HS-5 (cell line): ENCODE measurements around the gene CYP26C1.

Experiments
- DNase-seq: peaks from one replicate; pipeline ENCODE4 v3.0.0-alpha.2; 2012; ENCODE audit warnings: low read depth

CYP26C1 gene, protein sequence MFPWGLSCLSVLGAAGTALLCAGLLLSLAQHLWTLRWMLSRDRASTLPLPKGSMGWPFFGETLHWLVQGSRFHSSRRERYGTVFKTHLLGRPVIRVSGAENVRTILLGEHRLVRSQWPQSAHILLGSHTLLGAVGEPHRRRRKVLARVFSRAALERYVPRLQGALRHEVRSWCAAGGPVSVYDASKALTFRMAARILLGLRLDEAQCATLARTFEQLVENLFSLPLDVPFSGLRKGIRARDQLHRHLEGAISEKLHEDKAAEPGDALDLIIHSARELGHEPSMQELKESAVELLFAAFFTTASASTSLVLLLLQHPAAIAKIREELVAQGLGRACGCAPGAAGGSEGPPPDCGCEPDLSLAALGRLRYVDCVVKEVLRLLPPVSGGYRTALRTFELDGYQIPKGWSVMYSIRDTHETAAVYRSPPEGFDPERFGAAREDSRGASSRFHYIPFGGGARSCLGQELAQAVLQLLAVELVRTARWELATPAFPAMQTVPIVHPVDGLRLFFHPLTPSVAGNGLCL

DNA sequence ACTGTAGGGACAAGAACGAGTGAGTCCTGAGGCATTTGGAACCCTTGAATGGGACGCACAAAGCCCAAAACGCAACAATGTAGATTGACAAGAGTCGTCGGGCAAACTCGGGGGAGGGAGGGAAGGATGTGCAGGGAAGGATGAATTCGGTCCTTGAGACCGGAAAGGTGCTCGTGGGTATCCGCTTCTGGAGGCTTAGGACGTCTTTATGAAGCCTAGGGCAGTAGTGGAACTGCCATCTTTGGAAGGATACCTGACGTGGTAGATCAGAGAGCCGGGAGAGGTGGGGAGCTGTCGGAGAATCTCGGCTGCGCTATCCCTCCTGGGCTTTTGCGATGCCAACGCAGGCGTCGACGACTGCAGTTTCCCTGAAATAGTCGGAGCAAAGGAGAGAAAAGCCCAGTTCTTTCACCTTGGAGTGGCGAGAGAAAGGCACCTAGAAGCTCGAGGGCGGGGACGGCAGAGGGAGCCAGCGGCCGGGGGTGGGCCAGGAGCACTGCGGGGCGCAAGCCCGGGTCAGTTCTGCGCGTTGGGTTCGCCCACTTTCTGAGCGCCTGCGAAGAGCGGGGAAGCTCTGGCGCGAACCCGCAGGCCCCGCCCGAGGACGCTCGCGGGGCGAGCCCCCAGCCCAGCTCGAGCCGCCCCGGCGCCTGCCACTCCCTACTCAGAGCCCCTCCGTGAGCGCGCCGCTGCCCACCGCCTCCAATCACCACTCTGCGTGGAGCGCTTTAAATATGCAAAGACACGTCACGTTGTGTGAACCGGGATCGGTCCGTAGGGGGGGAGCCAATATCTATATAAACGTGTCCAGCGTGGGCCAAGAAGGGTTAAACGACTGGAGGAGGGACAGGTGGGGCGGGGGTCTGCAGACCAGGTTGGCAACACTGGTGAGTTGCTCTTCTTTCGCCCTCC, at the start of gene CYP26C1:
Gene CYP26C1 (plus strand): TSS at position 824 of the 912 bp plus-strand sequence. CDS start 466 bp downstream, outside the sequence.
- no peak for DNase-seq

DNA sequence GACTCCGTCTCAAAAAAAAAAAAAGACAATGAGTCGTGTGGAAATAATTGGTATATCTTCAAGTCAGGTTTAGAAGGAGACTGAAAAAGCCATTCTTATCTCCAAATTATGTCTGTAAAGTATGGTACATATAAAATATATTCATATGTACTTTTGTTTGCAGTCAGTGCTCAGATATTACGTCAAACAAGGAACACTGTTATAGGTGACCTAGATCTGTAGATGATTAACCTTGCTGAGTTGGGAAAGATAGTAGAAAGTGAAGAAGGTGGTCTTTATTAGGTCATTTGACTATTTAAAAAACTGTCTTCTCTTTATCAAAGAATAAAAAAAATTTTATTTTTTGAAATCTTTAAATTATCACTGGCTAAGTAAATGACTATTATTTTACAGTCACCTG, 44.9 kb upstream of the CYP26C1 start:
- DNase-seq, result no peak

DNA sequence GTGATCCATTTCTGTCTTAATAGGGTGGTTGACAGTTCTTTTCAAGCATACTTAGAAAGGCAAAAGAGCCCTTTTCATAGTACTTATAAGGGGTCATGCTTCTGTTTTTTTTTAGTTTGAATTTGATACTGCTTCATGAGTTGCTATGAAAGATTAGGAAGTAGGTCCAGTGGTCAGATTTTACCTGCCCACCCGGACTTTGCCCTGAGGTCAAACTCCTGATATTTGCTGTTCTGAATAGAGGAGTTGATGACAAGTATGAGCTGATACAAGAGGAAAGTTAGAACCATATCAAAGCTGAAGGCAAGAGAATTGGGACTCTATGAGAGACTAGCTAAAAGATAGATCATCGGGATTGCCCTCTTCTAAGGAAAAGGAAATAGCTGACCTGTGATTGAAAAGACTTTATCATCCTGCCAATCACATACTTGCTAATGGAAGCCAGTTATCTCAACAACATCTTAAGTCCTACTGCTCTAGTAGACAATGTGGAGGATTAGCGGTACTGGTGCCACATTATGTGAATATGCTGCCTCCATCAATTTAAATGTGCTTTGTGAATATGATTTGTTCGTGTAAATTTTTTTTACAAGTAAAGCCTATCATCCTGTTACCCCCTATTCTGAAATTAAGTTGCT, 37.5 kb upstream of the CYP26C1 start:
- DNase-seq, result no peak

DNA sequence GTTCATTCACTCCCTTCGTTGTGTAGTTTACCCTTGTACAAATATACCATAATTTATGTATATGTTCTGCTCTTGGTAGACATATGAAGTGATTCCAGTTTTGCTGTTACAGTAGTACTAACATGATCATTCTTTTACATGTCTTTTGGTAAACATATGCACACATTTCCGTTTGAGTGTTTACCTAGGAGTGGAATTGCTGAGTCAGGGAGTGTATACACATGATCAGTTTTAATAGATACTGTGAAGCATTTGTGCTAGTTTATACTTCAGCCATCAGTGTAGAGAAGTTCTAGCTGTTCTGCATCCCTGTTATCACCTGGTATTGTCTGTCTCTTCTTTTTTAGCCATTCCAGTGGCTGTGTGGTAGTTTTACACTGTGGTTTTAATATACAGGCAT, 34.5 kb upstream of the CYP26C1 start:
- DNase-seq, result no peak

DNA sequence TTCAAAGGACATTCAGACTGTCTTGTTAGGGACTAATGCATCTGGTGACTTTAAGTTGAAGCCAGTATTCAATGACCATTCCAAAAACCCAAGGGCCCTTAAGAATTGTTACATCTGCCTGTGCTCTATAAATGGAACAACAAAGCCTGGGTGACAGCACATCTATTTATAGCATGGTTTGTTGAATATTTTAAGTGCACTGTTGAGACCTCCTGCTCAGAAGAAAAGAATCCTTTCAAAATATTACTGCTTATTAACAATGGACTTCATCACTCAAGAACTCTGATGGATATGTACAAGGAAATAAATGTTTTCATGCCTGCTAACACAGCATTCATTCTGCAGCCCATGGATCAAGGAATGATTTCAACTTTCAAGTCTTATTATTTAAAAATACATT, 33.1 kb upstream of the CYP26C1 start:
- no peak for DNase-seq

DNA sequence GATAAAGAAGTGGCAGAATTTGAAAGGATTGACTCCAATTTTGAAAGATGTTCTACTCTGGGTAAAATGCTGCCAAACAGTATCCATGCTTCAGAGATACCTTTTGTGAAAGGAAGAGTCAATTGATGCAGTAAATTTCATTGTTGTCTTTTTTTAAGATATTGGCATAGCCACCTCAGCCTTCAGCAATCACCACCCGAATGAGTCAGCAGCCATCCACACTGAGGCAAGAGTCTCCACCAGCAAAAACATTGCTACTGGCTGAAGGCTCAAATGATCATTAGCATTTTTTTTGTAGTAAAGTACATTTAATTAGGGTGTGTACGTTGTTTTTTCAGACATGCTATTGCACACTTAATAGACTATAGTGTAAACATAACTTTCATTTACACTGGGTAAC, 31.7 kb upstream of the CYP26C1 start:
- peak; percentile 41 for DNase-seq

DNA sequence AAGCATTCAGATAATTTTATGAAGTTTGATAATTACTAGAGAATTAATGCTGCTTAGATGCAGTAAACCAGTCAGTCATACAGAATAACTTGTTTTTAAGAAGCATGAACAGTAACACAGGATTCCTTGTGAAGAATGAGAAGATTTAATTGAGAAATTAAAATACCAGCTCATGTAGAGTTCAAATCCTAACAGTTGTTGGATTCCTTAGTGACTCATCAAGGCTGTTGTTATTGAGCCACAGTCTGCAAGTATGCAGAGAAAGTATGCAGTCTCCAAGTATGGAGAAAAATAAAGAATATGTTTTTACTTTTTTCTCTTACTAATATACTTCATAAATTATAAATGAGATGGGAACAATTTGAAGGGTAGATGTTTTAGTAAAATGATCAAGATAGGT, 30.2 kb upstream of the CYP26C1 start:
- DNase-seq, result no peak

DNA sequence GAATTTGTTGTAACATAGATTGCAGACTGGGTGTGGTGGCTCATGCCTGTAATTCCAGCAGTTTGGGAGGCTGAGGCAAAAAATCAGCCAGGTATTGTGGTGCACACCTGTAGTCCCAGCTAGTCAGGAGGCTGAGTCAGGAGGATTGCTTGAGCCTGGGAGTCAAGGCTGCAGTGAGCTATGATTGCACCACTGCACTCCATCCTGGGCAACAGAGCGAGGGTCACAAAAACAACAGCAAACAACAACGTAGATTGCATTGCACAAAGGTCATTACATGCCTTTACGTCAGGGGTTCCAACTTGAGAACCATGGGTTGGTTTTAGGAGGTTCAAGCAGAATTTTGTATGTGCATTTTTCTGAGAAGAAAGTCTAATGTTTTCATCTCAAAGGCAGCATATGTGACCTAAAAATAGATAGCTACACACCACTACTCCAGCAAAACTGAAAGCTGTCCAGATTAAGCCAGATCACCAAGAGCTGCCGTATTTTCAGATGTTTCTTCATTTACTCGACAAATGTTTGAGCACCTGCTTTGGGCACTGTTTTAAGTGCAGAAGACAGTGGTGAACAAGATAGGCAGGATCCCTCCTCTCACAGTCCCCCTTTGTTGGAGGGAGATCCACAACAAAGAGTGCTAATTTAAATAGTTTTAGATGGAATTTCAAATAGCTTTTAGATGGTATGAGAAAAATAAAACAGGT, 28.3 kb upstream of the CYP26C1 start:
- no peak for DNase-seq

DNA sequence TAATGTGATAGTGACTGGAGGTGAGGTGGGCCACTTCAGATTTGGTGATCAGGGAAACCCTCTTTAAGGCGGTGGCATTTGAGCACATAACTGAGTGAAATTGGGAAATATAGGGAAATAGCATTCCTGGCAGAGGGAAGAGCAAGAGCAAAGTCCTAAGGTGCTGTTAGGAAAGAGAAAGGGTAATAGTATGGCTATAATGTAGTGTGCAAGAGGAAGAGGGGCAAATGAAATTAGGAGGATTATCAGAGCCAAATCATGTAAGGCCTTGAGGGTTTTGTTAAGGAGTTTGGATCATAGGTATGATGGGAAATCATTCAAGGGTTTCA, 27.8 kb upstream of the CYP26C1 start:
- DNase-seq, result no peak

DNA sequence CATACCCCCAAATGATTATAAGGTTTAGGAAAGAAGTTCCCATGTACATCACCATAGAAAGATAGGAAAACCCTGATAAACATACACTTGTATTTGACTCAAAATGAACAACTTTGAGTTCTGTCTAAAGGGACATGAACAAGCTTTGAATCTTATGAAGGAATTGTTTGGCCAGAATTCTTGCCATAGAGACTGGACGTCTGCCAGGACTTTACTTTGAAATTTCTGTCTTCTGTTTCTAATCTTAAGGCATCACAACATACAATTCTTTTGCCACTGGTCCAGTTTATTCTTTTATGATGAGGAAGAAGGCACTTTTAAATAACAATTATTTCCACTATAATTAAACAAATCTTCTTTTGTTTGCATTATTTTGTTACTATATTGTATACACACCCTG, 26.2 kb upstream of the CYP26C1 start:
- DNase-seq, result no peak

DNA sequence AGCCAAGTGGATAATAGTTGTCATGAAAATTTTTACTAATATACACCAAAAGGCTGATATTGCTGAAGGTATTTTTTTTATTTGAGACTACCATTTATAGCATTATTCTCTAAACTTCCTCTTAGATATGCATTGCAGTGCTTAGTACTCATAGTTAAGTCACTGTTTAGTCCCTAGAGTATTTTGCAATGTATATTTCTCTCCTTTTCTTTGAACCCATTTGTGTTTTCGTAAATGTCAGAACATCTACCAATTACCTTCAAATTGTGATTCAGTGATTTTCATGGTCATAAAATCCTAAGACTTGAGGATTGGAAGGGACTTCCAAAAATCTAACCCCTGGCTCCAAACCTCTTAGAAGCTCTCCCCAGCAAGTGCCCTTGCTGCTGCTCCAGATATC, 21.5 kb upstream of the CYP26C1 start:
- no peak for DNase-seq

DNA sequence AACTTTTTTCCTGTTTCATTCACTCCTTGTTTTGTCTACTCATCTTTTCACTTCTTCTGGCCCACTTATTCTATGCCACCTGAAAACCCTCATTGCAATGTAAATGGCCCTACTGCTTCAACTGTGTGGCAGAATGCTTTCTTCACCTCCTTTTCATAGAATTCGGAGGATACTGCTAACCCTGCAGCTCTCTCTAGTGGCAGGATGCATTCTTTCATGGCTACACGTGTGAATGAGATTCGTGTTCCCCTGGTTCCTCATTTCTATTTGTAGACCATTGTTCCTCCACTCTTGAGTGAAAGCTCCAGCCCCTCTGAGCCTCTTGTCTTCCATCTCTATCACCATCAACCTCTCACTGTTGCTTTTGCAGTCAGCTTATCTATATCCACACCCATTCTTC, 20.9 kb upstream of the CYP26C1 start:
- no peak for DNase-seq

DNA sequence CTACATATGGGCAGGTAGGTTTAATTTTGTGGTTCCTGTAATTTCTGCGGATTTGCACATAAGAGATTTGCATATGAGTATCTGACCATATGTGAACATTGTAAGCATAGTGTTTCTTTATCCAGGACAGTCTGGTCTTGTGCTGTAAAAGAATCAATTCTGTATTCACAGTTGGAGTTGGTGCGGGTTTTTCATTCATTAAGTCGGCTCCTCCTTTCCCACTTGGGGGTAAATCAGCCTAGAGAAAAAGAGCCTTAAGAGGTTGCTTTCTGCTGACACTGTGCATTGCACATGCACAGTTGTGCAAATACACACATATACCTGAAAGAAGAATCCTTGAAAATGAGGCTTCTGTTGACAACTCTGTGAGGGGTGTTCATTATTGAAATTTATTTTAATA, 6.1 kb upstream of the CYP26C1 start:
- DNase-seq, result no peak

DNA sequence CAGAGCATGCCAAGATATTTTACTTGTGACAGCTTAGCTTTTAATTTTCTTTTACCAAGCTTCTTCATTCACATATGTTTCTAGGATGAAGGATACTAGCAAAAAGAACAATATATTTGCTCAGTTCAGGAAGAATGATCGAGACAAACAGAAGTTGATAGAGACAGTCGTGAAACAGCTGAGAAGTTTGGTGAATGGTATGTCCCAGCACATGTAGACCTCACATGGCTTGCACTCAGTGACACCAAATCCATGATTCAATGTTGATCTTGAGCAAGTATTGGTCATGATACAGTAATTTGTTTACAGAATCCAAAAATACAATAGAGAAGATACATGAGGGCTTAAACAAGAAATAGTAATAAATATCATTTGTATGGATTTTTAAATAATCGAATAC, 2.5 kb upstream of the CYP26C1 start:
- DNase-seq, result no peak

DNA sequence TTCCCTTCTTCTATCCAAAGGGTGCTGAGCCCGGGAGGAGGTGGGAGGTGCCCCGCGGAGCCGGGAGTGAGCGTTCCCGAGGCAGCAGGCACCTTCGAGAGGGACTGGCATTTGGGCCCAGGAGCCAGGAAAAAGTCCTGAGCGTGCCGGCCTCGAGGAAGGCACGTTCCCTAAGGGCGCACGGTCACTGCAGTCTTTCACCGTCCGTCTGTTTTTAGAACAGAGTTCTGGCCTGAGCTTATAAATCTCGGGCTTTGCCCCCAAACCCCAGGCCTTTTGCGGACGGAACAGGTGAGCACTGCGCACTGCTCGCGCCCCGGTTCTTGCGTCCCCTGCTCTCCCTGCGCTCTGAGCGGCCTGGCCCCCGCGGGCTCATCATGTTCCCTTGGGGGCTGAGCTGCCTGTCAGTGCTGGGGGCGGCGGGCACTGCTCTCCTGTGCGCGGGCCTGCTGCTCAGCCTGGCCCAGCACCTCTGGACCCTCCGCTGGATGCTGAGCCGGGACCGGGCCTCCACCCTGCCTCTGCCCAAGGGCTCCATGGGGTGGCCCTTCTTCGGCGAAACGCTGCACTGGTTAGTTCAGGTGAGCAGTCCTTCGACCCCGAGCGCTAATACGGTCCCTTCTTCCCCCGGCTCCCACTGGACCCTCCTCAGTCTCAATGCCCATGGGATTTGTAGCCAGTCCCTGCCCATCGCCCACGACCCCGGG, 442 bp downstream of the CYP26C1 start:
- no peak for DNase-seq

DNA sequence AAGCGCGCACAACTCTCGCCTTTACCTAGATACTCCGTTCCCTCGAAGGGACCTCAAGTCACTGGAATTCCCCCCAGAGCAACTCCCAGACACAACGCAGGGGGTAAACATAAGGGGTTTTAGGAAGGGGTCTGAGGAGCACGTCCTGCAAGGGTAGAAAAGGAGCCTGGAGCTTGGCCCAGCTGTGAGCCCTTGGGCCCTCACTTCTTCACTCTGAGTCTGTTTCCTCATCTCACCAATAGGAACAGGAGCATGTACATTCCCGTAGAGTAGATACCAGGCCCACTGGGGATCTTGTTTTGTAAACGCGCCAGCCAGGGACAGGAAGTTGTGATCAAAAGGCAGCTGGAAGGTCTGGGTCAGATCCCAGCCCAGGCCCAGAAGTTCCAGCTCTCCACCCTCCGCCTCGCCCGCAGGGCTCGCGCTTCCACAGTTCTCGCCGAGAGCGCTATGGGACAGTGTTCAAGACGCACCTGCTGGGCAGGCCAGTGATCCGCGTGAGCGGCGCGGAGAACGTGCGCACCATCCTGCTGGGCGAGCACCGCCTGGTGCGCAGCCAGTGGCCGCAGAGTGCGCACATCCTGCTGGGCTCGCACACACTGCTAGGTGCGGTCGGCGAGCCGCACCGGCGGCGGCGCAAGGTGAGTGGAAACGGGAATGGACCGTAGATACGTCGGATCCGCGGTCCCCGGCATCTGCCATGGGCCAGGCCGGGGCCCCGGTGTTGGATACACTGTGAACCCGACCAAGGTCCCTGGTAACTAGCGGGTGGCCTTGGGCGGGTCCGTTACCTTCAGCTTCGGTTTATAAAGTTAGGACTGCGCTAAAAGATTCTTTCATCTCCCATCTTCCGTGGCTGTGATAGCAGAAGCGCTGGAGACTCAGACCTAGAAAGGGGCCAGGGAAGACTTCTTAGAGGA, 1.3 kb downstream of the CYP26C1 start:
- DNase-seq, result no peak

DNA sequence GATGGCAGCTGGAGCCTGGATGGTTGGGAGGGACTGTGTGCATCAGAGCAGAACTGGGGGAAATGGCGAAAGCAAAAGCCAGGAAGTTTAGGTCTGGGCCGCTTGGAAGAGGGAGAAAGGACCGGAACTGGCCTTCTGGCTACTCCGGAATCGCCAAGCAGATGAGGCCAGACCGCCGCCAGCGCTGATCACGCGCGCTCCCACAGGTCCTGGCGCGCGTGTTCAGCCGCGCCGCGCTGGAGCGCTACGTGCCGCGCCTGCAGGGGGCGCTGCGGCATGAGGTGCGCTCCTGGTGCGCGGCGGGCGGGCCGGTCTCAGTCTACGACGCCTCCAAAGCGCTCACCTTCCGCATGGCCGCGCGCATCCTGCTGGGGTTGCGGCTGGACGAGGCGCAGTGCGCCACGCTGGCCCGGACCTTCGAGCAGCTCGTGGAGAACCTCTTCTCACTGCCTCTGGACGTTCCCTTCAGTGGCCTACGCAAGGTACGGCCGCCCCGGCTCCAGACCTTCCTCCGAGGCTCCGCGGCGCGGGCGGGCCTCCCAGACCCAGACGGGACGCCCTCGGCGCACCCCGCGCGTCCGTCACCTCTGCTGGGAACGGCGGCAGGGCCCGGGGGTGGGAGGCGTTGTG, 2.0 kb downstream of the CYP26C1 start:
- DNase-seq, result peak; percentile 10

DNA sequence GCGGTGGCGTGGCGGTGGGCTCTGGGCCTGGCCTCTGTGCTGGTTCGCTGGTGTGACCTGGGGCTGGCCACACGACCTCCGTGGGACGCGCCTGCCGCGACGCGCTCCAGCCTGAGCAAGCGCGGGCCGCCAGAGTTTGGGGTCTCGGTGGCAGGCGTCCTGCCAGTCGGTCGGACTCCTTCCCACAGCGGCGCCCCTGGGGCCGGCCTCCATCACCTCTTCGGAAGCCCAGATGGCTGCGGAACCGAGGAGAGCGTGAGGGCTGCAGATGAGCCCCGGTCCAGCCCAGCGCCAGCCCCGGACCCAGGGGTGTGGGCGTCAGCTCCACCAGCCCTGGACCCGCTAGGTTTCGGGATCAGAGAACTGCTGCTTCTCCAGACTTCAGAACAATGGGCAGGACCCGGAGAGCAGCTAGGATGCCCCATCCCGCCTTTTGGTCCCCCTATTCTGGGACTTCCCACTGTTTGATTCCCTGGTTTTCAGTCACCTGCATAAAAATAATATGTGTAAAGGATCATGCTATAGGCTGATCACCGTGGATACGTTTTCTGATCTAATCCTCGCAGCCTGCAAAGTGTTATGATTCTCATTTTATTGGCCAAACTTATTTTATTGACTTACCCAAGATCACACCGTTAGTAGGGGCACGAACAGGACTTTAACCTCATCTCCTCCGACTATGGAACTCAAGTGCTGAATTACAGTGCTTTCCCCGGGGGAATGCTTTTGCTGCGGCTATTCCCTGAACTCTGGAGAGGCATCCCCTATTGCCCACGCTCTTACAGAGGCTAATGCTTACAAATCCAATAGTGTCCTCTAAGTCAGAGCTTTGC, 2.8 kb downstream of the CYP26C1 start:
- DNase-seq, result no peak
